GM23338 (cell line): ENCODE results near the gene PSKH1. TPM values are rescaled to one million over a fixed set of nuclear protein-coding genes. Genes with fewer than 3 reads are reported as not detected.

Experiments
- ATAC-seq: fragments of 200-7000 bp; cut with Tn5 transposase; 3 replicates; pipeline ENCODE4 v1.9.1; 2020
- DNase-seq: peaks from one replicate; pipeline ENCODE4 v3.0.0-alpha.2; 2015; ENCODE audit warnings: low spot score
- H2AFZ ChIP-seq: fragments of 200-600 bp; sonication (generic); 2 replicates; pipeline ENCODE4 v1.8.0; 2016; ENCODE audit warnings: antibody characterized with exemption, mild to moderate bottlenecking, moderate library complexity
- H3F3A ChIP-seq: fragments of 200-600 bp; sonication (generic); replicated peaks from 2 replicates; pipeline ENCODE4 v1.8.0; 2017; ENCODE audit warnings: antibody characterized with exemption, mixed run types, low read depth
- H3K27ac ChIP-seq: fragments of 200-600 bp; sonication (generic); 2 replicates; pipeline ENCODE4 v1.6.1; 2016; ENCODE audit warnings: low read depth
- H3K27me3 ChIP-seq: fragments of 200-600 bp; sonication (generic); 2 replicates; pipeline ENCODE4 v1.8.0; 2016; ENCODE audit warnings: mild to moderate bottlenecking, mixed run types, moderate library complexity; ENCODE audit not compliant: insufficient read depth
- H3K36me3 ChIP-seq: fragments of 200-600 bp; sonication (generic); 2 replicates; pipeline ENCODE4 v1.8.0; 2016; ENCODE audit warnings: mild to moderate bottlenecking; ENCODE audit not compliant: insufficient read depth
- H3K4me1 ChIP-seq: fragments of 200-600 bp; sonication (generic); 2 replicates; pipeline ENCODE4 v1.8.0; 2016; ENCODE audit warnings: mild to moderate bottlenecking, moderate library complexity; ENCODE audit not compliant: insufficient read depth
- H3K4me2 ChIP-seq: fragments of 200-600 bp; sonication (generic); 2 replicates; pipeline ENCODE4 v1.7.1; 2017; ENCODE audit warnings: mixed run types
- H3K4me3 ChIP-seq: fragments of 200-600 bp; sonication (generic); 2 replicates; pipeline ENCODE4 v1.6.1; 2016; ENCODE audit warnings: mixed run types
- H3K79me2 ChIP-seq: fragments of 200-600 bp; sonication (generic); replicated peaks from 2 replicates; pipeline ENCODE4 v1.8.0; 2017; ENCODE audit warnings: mild to moderate bottlenecking; ENCODE audit not compliant: insufficient read depth
- H3K9me2 ChIP-seq: fragments of 200-600 bp; sonication (generic); 2 replicates; pipeline ENCODE4 v1.8.0; 2017; ENCODE audit not compliant: insufficient read depth
- H4K20me1 ChIP-seq: fragments of 200-600 bp; sonication (generic); replicated peaks from 2 replicates; pipeline ENCODE4 v1.8.0; 2017; ENCODE audit warnings: mild to moderate bottlenecking; ENCODE audit not compliant: insufficient read depth
- H3K27ac Mint-ChIP-seq: 2 replicates; pipeline ENCODE4 v1.8.0; 2020; ENCODE audit warnings: inconsistent platforms, mild to moderate bottlenecking, moderate library complexity, mixed read lengths
- H3K27me3 Mint-ChIP-seq: 3 replicates; pipeline ENCODE4 v1.8.0; 2022; ENCODE audit warnings: low read depth, mild to moderate bottlenecking, moderate library complexity, mixed read lengths, inconsistent platforms; ENCODE audit not compliant: insufficient read depth, poor library complexity
- H3K36me3 Mint-ChIP-seq: 3 replicates; pipeline ENCODE4 v1.8.0; 2021; ENCODE audit warnings: low read depth, mild to moderate bottlenecking, inconsistent platforms, moderate library complexity, mixed read lengths
- H3K4me1 Mint-ChIP-seq: 3 replicates; pipeline ENCODE4 v1.8.0; 2020; ENCODE audit warnings: mild to moderate bottlenecking, inconsistent platforms, mixed read lengths
- H3K4me3 Mint-ChIP-seq: 3 replicates; pipeline ENCODE4 v1.8.0; 2021; ENCODE audit warnings: moderate library complexity, mild to moderate bottlenecking, inconsistent platforms, mixed read lengths
- H3K9me3 Mint-ChIP-seq: 3 replicates; pipeline ENCODE4 v1.8.0; 2020; ENCODE audit warnings: moderate library complexity, mild to moderate bottlenecking, inconsistent platforms, mixed read lengths
- CREB1 ChIP-seq: fragments of 250-450 bp; sonication (Bioruptor Pico); IDR thresholded peaks from 2 replicates; pipeline ENCODE4 v1.5.0; 2020; ENCODE audit warnings: low read depth, mild to moderate bottlenecking, moderate library complexity
- EZH2 ChIP-seq: fragments of 200-600 bp; sonication (generic); IDR thresholded peaks from one replicate; pipeline ENCODE4 v1.8.0; 2017; ENCODE audit warnings: antibody characterized with exemption, mild to moderate bottlenecking, low read depth; ENCODE audit not compliant: unreplicated experiment
- EZH2phosphoT487 ChIP-seq: fragments of 200-600 bp; sonication (generic); IDR thresholded peaks from one replicate; pipeline ENCODE4 v1.8.1; 2018; ENCODE audit warnings: antibody characterized with exemption; ENCODE audit not compliant: unreplicated experiment
- JUNB ChIP-seq: IDR thresholded peaks from one replicate; pipeline ENCODE4 v1.6.1; 2016; ENCODE audit warnings: antibody characterized with exemption; ENCODE audit not compliant: unreplicated experiment
- NANOG ChIP-seq: IDR thresholded peaks from 2 replicates; pipeline ENCODE4 v1.6.1; 2016; ENCODE audit warnings: antibody characterized with exemption, borderline replicate concordance
- STAT1 ChIP-seq: IDR thresholded peaks from one replicate; pipeline ENCODE4 v1.6.1; 2016; ENCODE audit warnings: antibody characterized with exemption; ENCODE audit not compliant: unreplicated experiment
- ZNF114 ChIP-seq: fragments of 250-450 bp; sonication (Bioruptor Pico); IDR thresholded peaks from 2 replicates; pipeline ENCODE4 v1.5.0; 2020; ENCODE audit warnings: mild to moderate bottlenecking, moderate library complexity
- ZNF331 ChIP-seq: fragments of 250-450 bp; sonication (Bioruptor Pico); IDR thresholded peaks from 2 replicates; pipeline ENCODE4 v1.5.0; 2020; ENCODE audit warnings: low read depth, mild to moderate bottlenecking, moderate library complexity
- polyA plus RNA-seq: library from polyadenylated mRNA; unstranded; fragments of >200 nt; fragmentation: Nextera tagmentation; extraction: Ambion mirVana; gene quantifications from 2 replicates; pipeline ENCODE4 v1.2.1, GENCODE V29; 2016
- total RNA-seq: library from RNA; depleted of rRNA; stranded (reverse); fragments of >200 nt; shearing (Covaris generic); gene quantifications from 2 replicates; pipeline ENCODE4 v1.2.3, GENCODE V29; 2014
- TF ChIP-seq, protein P1 (sequence below): fragments of 250-450 bp; sonication (Bioruptor Pico); IDR thresholded peaks from 2 replicates; pipeline ENCODE4 v1.5.0; 2020; ENCODE audit warnings: mild to moderate bottlenecking, moderate library complexity
- TF ChIP-seq, protein P2 (sequence below): IDR thresholded peaks from 2 replicates; pipeline ENCODE4 v1.6.1; 2016; ENCODE audit warnings: antibody characterized with exemption
- TF ChIP-seq, protein P3 (sequence below): IDR thresholded peaks from one replicate; pipeline ENCODE4 v1.6.1; 2018; ENCODE audit warnings: antibody characterized with exemption; ENCODE audit not compliant: unreplicated experiment

PSKH1 gene
- total and polyA plus RNA-seq, 2 experiments from 2014 or later: 14.3 to 23.9 TPM

DNA sequence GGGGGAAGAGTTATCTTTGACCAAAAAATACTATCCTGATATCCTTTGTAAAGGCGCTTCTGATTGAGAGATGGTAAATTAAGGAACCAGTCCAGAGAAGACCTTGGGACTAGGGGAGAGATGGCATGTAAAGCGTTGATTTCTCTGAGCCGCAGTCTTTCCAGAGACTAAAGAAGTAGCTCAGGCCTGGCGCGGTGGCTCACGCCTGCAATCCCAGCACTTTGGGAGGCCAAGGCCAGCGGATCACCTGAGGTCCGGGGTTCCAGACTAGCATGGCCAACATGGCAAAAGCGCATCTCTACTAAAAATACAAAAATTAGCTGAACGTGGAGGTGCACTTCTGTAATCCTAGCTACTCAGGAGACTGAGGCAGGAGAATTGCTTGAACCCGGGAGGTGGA lies 44.9 kb upstream of the PSKH1 start:
- H3K36me3 ChIP-seq: 0 out of 2 replicates have a peak, but pooled peaks cover 3% of the 10 kb centered on the region
- ATAC-seq: no peak
- H3K36me3 Mint-ChIP-seq: peaks cover 25% of the 10 kb centered on the region
- H3K4me2 ChIP-seq: peak overlapping the region; percentile 98
- H3K4me1 Mint-ChIP-seq: peaks cover 35% of the 10 kb centered on the region
- H3K4me3 ChIP-seq: peak overlapping the region; percentile 91
- DNase-seq: no peak
- H3K4me3 Mint-ChIP-seq: peak overlapping the region; percentile 95
- H3K27ac Mint-ChIP-seq: peak overlapping the region; percentile 89
- H3K27me3 ChIP-seq: no peaks in the 10 kb centered on the region
- no peak for TF ChIP-seq ZNF114 (CRISPR knock-in tag)
- no peak for TF ChIP-seq STAT1
- TF ChIP-seq NANOG: no peak
- H3F3A ChIP-seq: peaks cover 30% of the 10 kb centered on the region
- H3K27me3 Mint-ChIP-seq: peaks cover 9% of the 10 kb centered on the region
- peak overlapping the region; percentile 84 for H3K27ac ChIP-seq
- H2AFZ ChIP-seq: no peak overlapping the region
- H3K9me2 ChIP-seq: no peaks in the 10 kb centered on the region
- peaks cover 87% of the 10 kb centered on the region for H3K79me2 ChIP-seq
- peaks cover 37% of the 10 kb centered on the region for H3K4me1 ChIP-seq
- H3K9me3 Mint-ChIP-seq: no peaks in the 10 kb centered on the region
- H4K20me1 ChIP-seq: peaks cover 58% of the 10 kb centered on the region

- Histone ChIP-seq H2AFZ (no peak overlapping the region), H3K27me3 (no peaks in the 10 kb centered on the region), H3F3A (peaks cover 9% of the 10 kb centered on the region; the same call in 1 of the 2 replicates), H3K4me2 (no peak overlapping the region), H3K27ac (no peak overlapping the region), H4K20me1 (peaks cover 78% of the 10 kb centered on the region), H3K36me3 (0 out of 2 replicates have a peak, but pooled peaks cover 3% of the 10 kb centered on the region), H3K79me2 (peaks cover 100% of the 10 kb centered on the region), H3K4me3 (no peak overlapping the region), H3K9me2 (no peaks in the 10 kb centered on the region), H3K4me1 (peaks cover 18% of the 10 kb centered on the region)
- Mint-ChIP-seq H3K9me3 (no peaks in the 10 kb centered on the region), H3K27me3 (peaks cover 4% of the 10 kb centered on the region), H3K27ac (no peak overlapping the region), H3K4me1 (peaks cover 38% of the 10 kb centered on the region), H3K4me3 (no peak overlapping the region), H3K36me3 (peaks cover 23% of the 10 kb centered on the region)
- DNase-seq (no peak), ATAC-seq (no peak)
- TF ChIP-seq NANOG (no peak), EZH2 (no peak), JUNB (no peak), EZH2phosphoT487 (no peak), STAT1 (no peak), ZNF114 (CRISPR knock-in tag) (no peak), CREB1 (CRISPR knock-in tag) (no peak), ZNF331 (CRISPR knock-in tag) (no peak)
- TF ChIP-seq, protein P1, sequence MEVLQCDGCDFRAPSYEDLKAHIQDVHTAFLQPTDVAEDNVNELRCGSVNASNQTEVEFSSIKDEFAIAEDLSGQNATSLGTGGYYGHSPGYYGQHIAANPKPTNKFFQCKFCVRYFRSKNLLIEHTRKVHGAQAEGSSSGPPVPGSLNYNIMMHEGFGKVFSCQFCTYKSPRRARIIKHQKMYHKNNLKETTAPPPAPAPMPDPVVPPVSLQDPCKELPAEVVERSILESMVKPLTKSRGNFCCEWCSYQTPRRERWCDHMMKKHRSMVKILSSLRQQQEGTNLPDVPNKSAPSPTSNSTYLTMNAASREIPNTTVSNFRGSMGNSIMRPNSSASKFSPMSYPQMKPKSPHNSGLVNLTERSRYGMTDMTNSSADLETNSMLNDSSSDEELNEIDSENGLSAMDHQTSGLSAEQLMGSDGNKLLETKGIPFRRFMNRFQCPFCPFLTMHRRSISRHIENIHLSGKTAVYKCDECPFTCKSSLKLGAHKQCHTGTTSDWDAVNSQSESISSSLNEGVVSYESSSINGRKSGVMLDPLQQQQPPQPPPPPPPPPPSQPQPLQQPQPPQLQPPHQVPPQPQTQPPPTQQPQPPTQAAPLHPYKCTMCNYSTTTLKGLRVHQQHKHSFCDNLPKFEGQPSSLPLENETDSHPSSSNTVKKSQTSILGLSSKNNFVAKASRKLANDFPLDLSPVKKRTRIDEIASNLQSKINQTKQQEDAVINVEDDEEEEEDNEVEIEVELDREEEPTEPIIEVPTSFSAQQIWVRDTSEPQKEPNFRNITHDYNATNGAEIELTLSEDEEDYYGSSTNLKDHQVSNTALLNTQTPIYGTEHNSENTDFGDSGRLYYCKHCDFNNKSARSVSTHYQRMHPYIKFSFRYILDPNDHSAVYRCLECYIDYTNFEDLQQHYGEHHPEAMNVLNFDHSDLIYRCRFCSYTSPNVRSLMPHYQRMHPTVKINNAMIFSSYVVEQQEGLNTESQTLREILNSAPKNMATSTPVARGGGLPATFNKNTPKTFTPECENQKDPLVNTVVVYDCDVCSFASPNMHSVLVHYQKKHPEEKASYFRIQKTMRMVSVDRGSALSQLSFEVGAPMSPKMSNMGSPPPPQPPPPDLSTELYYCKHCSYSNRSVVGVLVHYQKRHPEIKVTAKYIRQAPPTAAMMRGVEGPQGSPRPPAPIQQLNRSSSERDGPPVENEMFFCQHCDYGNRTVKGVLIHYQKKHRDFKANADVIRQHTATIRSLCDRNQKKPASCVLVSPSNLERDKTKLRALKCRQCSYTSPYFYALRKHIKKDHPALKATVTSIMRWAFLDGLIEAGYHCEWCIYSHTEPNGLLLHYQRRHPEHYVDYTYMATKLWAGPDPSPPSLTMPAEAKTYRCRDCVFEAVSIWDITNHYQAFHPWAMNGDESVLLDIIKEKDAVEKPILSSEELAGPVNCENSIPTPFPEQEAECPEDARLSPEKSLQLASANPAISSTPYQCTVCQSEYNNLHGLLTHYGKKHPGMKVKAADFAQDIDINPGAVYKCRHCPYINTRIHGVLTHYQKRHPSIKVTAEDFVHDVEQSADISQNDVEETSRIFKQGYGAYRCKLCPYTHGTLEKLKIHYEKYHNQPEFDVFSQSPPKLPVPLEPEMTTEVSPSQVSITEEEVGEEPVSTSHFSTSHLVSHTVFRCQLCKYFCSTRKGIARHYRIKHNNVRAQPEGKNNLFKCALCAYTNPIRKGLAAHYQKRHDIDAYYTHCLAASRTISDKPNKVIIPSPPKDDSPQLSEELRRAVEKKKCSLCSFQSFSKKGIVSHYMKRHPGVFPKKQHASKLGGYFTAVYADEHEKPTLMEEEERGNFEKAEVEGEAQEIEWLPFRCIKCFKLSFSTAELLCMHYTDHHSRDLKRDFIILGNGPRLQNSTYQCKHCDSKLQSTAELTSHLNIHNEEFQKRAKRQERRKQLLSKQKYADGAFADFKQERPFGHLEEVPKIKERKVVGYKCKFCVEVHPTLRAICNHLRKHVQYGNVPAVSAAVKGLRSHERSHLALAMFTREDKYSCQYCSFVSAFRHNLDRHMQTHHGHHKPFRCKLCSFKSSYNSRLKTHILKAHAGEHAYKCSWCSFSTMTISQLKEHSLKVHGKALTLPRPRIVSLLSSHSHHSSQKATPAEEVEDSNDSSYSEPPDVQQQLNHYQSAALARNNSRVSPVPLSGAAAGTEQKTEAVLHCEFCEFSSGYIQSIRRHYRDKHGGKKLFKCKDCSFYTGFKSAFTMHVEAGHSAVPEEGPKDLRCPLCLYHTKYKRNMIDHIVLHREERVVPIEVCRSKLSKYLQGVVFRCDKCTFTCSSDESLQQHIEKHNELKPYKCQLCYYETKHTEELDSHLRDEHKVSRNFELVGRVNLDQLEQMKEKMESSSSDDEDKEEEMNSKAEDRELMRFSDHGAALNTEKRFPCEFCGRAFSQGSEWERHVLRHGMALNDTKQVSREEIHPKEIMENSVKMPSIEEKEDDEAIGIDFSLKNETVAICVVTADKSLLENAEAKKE (CRISPR knock-in tag): no peak
- TF ChIP-seq, protein P2, sequence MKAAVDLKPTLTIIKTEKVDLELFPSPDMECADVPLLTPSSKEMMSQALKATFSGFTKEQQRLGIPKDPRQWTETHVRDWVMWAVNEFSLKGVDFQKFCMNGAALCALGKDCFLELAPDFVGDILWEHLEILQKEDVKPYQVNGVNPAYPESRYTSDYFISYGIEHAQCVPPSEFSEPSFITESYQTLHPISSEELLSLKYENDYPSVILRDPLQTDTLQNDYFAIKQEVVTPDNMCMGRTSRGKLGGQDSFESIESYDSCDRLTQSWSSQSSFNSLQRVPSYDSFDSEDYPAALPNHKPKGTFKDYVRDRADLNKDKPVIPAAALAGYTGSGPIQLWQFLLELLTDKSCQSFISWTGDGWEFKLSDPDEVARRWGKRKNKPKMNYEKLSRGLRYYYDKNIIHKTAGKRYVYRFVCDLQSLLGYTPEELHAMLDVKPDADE: no peak
- TF ChIP-seq, protein P3, sequence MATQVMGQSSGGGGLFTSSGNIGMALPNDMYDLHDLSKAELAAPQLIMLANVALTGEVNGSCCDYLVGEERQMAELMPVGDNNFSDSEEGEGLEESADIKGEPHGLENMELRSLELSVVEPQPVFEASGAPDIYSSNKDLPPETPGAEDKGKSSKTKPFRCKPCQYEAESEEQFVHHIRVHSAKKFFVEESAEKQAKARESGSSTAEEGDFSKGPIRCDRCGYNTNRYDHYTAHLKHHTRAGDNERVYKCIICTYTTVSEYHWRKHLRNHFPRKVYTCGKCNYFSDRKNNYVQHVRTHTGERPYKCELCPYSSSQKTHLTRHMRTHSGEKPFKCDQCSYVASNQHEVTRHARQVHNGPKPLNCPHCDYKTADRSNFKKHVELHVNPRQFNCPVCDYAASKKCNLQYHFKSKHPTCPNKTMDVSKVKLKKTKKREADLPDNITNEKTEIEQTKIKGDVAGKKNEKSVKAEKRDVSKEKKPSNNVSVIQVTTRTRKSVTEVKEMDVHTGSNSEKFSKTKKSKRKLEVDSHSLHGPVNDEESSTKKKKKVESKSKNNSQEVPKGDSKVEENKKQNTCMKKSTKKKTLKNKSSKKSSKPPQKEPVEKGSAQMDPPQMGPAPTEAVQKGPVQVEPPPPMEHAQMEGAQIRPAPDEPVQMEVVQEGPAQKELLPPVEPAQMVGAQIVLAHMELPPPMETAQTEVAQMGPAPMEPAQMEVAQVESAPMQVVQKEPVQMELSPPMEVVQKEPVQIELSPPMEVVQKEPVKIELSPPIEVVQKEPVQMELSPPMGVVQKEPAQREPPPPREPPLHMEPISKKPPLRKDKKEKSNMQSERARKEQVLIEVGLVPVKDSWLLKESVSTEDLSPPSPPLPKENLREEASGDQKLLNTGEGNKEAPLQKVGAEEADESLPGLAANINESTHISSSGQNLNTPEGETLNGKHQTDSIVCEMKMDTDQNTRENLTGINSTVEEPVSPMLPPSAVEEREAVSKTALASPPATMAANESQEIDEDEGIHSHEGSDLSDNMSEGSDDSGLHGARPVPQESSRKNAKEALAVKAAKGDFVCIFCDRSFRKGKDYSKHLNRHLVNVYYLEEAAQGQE: no peak
Measured at GRCh38 chr16:67853670-67854069, 39.4 kb upstream of the PSKH1 start.
